Heart left ventricle (tissue), 16 donors: Measurements from ENCODE around the gene KIFBP. TPM values are rescaled to one million over a fixed set of nuclear protein-coding genes. Genes with fewer than 3 reads are reported as not detected.
"Not testable (repeated sequence)": the region's sequence is repeated elsewhere in the genome, so short reads cannot be mapped to it uniquely, and the experiment has no call there.

ENCODE experiments used
- ATAC-seq, 4 donors: fragments of 200-7000 bp; cut with Tn5 transposase; one replicate each; pipeline ENCODE4 v1.9.1; 2020 to 2022; ENCODE audit warnings: moderate library complexity in 4 of 4, mild to moderate bottlenecking in 3 of 4, moderate number of reproducible peaks in 1 of 4
- DNase-seq, 5 donors: peaks; one replicate each; pipeline ENCODE4 v3.0.0-alpha.2; 2020
- H3K27ac ChIP-seq, 12 donors: fragments of 200-600 bp; sonication (generic) in 4 of 12; one replicate each; pipeline versions ENCODE4 v1.5.0 to v1.8.0; 2016 to 2022; ENCODE audit warnings: mild to moderate bottlenecking in 2 of 12
- H3K27me3 ChIP-seq, 9 donors: fragments of 200-600 bp; sonication (generic) in 2 of 9; one replicate each; pipeline versions ENCODE4 v1.5.1 to v1.8.0; 2016 to 2022; ENCODE audit warnings: mild to moderate bottlenecking in 3 of 9
- H3K36me3 ChIP-seq, 9 donors: fragments of 200-600 bp; sonication (generic) in 2 of 9; one replicate each; pipeline versions ENCODE4 v1.5.0 to v1.8.0; 2018 to 2022; ENCODE audit warnings: mild to moderate bottlenecking in 2 of 9
- H3K4me1 ChIP-seq, 12 donors: fragments of 200-600 bp; sonication (generic) in 4 of 12; one replicate each; pipeline versions ENCODE4 v1.5.0 to v1.8.0; 2016 to 2022; ENCODE audit warnings: mild to moderate bottlenecking in 3 of 12
- H3K4me3 ChIP-seq, 12 donors: fragments of 200-600 bp; sonication (generic) in 4 of 12; one replicate each; pipeline versions ENCODE4 v1.5.0 to v1.8.0; 2017 to 2022; ENCODE audit warnings: mild to moderate bottlenecking in 9 of 12, moderate library complexity in 4 of 12
- H3K9me3 ChIP-seq, 12 donors: fragments of 200-600 bp; sonication (generic) in 4 of 12; one replicate each; pipeline versions ENCODE4 v1.5.0 to v1.8.0; 2016 to 2022; ENCODE audit warnings: mild to moderate bottlenecking in 1 of 12
- CTCF ChIP-seq, 12 donors: fragments of 200-600 bp; sonication (generic) in 4 of 12; IDR thresholded peaks; one replicate each; pipeline versions ENCODE4 v1.5.0 to v1.8.0; 2018 to 2022; ENCODE audit warnings: antibody characterized with exemption in 12 of 12, mild to moderate bottlenecking in 5 of 12
- POLR2A ChIP-seq, 2 donors: fragments of 450-650 bp; IDR thresholded peaks; one replicate each; pipeline ENCODE4 v1.6.1; 2017; ENCODE audit warnings: antibody characterized with exemption in 2 of 2, mild to moderate bottlenecking in 2 of 2, moderate library complexity in 2 of 2
- WGBS, 4 donors: extraction: QIAGEN DNeasy Blood & Tissue Kit in 2 of 4; methylation state at CpG; one replicate each; pipeline versions ENCODE4 v1.1.5 to v1.1.7; 2013 to 2018; 5-methylcytosine and 5-hydroxymethylcytosine counted together
- intact Hi-C, 10 donors: fragments of 100-400 bp; cut with DNase I; formaldehyde crosslinking; loops; one replicate each; pipeline versions ENCODE4 v1.11.1 to v1.14.2; 2022
- polyA plus RNA-seq, 2 donors: library from polyadenylated mRNA; stranded (reverse); fragments of 200-250 nt; gene quantifications; one replicate each; pipeline ENCODE4 v1.2.3, GENCODE V29; 2013
- total RNA-seq, 9 donors: library from RNA; depleted of rRNA in 2 of 9; stranded (reverse); fragments of >200 nt in 2 of 9; fragmentation: NEBNext Ultra II Directional in 3 of 9; extraction: Animal tissue kit (Norgen Biotek cat#: 25700) in 3 of 9; gene quantifications; one replicate each; pipeline versions ENCODE4 v1.1.0 to v1.2.4, GENCODE V29; 2016 to 2023
- donor health status: ischemic (EF 13 %, LVEDD 7.1; RV severe dilation, severe dysfunction).
- donor health status: healthy with polysubstance abuse.
- donor health status: DM: no; HTN: yes; CAD: no.
- donor health status: DM: no; HTN: no; CAD: no.
- donor health status: ischemic (EF 25% LVEDD 6.9; RV normal size, moderate dysfunction).
- donor health status: ischemic (EF 25% LVEDD 5.7; RV mildly dilated, moderate dysfunction).
- donor health status: healthy.
- donor health status: DM: yes; HTN: yes; CAD: no.
- donor health status: ischemic (EF 35%, LVEDD 5.7; RV mildly dilated, moderate dysfunction).
- donor health status: nonischemic (EF 11% LVEDD 7.7; RV severe dilation, severe dysfunction).
- donor health status: DM: yes; HTN: yes; CAD: no.
- donor health status: PGD.
- donor health status: ischemic (EF 29% LVEDD 5.4; RV normal size, mild dysfunction).
- donor health status: nonischemic (EF 23%, LVEDD 6.1; RV moderate dilation, normal function).

Gene KIFBP
- total and polyA plus RNA-seq, 11 donors, result 21.4 to 70.6 (median 56.4) TPM

GRCh38 chr10:69005704-69006485 lies 17.3 kb downstream of the KIFBP start:
- Histone ChIP-seq H3K27ac (peak overlapping the region in 1 of 12 donors; percentile 14), H3K9me3 (no peaks in the 10 kb centered on the region), H3K36me3 (peaks cover 0 to 88% (median 67%) of the 10 kb centered on the region in 9 donors), H3K4me3 (no peak overlapping the region), H3K4me1 (peaks cover 0 to 5% (median 0%) of the 10 kb centered on the region in 12 donors), H3K27me3 (no peaks in the 10 kb centered on the region)
- DNase-seq, result no peak
- TF ChIP-seq CTCF (IDR thresholded peaks at IDR 0.05) (no peak), POLR2A (IDR thresholded peaks at IDR 0.05) (no peak)
- WGBS, 4 donors, result 85 to 95% (median 95%) methylated on average over 6 of the region's 6 CpGs
- intact Hi-C loops, result loop anchor here in 9 of 10 donors (1.0 to 10.0 kb wide), 7 partner anchors 41 to 179 kb away; partner anchors contain the start of genes SUPV3L1 (in 1 of the 9) and VPS26A (in 1 of the 9)
- ATAC-seq, result no peak

- Histone ChIP-seq H3K4me1 (peaks cover 0 to 5% (median 0%) of the 10 kb centered on the region in 12 donors), H3K27ac (no peak overlapping the region), H3K9me3 (no peaks in the 10 kb centered on the region), H3K27me3 (no peaks in the 10 kb centered on the region), H3K36me3 (peaks cover 0 to 88% (median 68%) of the 10 kb centered on the region in 9 donors), H3K4me3 (no peak overlapping the region)
- ATAC-seq, result no peak
- TF ChIP-seq POLR2A (IDR thresholded peaks at IDR 0.05), result no peak
- TF ChIP-seq CTCF (IDR thresholded peaks at IDR 0.05), result peak in 2 of 12 donors; percentile 7 to 11
- intact Hi-C loops, result loop anchor here in 6 of 10 donors (5.0 to 10.0 kb wide), 5 partner anchors 40 to 178 kb away; partner anchors contain the start of genes SUPV3L1 (in 1 of the 6) and VPS26A (in 1 of the 6)
- 84 to 90% (median 85%) methylated on average over 3 of the region's 3 CpGs for WGBS, 4 donors
- DNase-seq, result no peak
Observed at GRCh38 chr10:69007260-69007659, 18.7 kb downstream of the KIFBP start.

GRCh38 chr10:69009360-69009759 lies 20.8 kb downstream of the KIFBP start:
- ATAC-seq (no peak), DNase-seq (no peak)
- TF ChIP-seq POLR2A (IDR thresholded peaks at IDR 0.05), result no peak
- TF ChIP-seq CTCF (IDR thresholded peaks at IDR 0.05), result no peak
- 71 to 82% (median 77%) methylated on average over 2 of the region's 2 CpGs for WGBS, 4 donors
- no peak overlapping the region for H3K27ac ChIP-seq
- peaks cover 0 to 8% (median 0%) of the 10 kb centered on the region in 12 donors for H3K4me1 ChIP-seq
- no peaks in the 10 kb centered on the region for H3K27me3 ChIP-seq
- H3K36me3 ChIP-seq, result peaks cover 0 to 94% (median 80%) of the 10 kb centered on the region in 9 donors
- H3K9me3 ChIP-seq, result no peaks in the 10 kb centered on the region
- no peak overlapping the region for H3K4me3 ChIP-seq
- intact Hi-C loops, result loop anchor here in 6 of 10 donors (5.0 to 10.0 kb wide), 5 partner anchors 38 to 175 kb away; partner anchors contain the start of genes SUPV3L1 (in 1 of the 6) and VPS26A (in 1 of the 6)

- H3K4me3 ChIP-seq, result no peak overlapping the region
- TF ChIP-seq POLR2A (IDR thresholded peaks at IDR 0.05), result no peak
- no peak for TF ChIP-seq CTCF (IDR thresholded peaks at IDR 0.05)
- ATAC-seq (no peak), DNase-seq (no peak)
- H3K27me3 ChIP-seq, result no peaks in the 10 kb centered on the region
- H3K27ac ChIP-seq, result no peak overlapping the region
- H3K36me3 ChIP-seq, result peaks cover 0 to 99% (median 85%) of the 10 kb centered on the region in 9 donors
- WGBS, 4 donors, result 32 to 46% (median 37%) methylated on average over 1 of the region's 1 CpG
- H3K4me1 ChIP-seq, result peaks cover 0 to 3% (median 0%) of the 10 kb centered on the region in 12 donors
- H3K9me3 ChIP-seq, result no peaks in the 10 kb centered on the region
- intact Hi-C loops, result loop anchor here in 3 of 10 donors (5.0 kb wide), 3 partner anchors 37 to 87 kb away; no protein-coding TSS in a partner anchor
Observed at GRCh38 chr10:69010151-69010640, 21.6 kb downstream of the KIFBP start.

- H3K27me3 ChIP-seq, H3K4me3 ChIP-seq, ATAC-seq, H3K9me3 ChIP-seq, H3K27ac ChIP-seq, H3K4me1 ChIP-seq, DNase-seq: not testable (repeated sequence)
- peaks cover 0 to 99% (median 79%) of the 10 kb centered on the region in 9 donors for H3K36me3 ChIP-seq
- intact Hi-C loops, result loop anchor here in 3 of 10 donors (5.0 kb wide), 3 partner anchors 35 to 85 kb away; no protein-coding TSS in a partner anchor
- WGBS, 4 donors, result 96 to 98% (median 96%) methylated on average over 2 of the region's 2 CpGs
Observed at GRCh38 chr10:69012778-69013177, 24.2 kb downstream of the KIFBP start.
